Peyer's patch (tissue), 4 donors: Measurements from ENCODE around the gene PTPRQ. TPM values are rescaled to one million over a fixed set of nuclear protein-coding genes. Genes with fewer than 3 reads are reported as not detected.
A peak's percentile ranks its signal among the peaks of the same experiment; 100 is the strongest.

Source experiments
- DNase-seq, 3 donors: peaks; one replicate each; pipeline ENCODE4 v3.0.0-alpha.2; 2017 to 2019
- H3K27ac ChIP-seq, 4 donors: fragments of 200-600 bp; sonication (generic); one replicate each; pipeline ENCODE4 v1.5.1; 2016 to 2019
- H3K27me3 ChIP-seq, 2 donors: fragments of 200-600 bp; sonication (generic); one replicate each; pipeline ENCODE4 v1.5.1; 2019
- H3K36me3 ChIP-seq, 3 donors: fragments of 200-600 bp; sonication (generic); one replicate each; pipeline ENCODE4 v1.5.1; 2016 to 2019
- H3K4me1 ChIP-seq, 4 donors: fragments of 200-600 bp; sonication (generic); one replicate each; pipeline ENCODE4 v1.5.1; 2016 to 2019
- H3K4me3 ChIP-seq, 4 donors: fragments of 200-600 bp; sonication (generic); 1 replicate in 3 of 4; 2 replicates in 1 of 4; pipeline ENCODE4 v1.5.1; 2016 to 2019; ENCODE audit warnings: mild to moderate bottlenecking in 1 of 4
- H3K9me3 ChIP-seq, 4 donors: fragments of 200-600 bp; sonication (generic); one replicate each; pipeline ENCODE4 v1.5.1; 2016 to 2019; ENCODE audit warnings: mild to moderate bottlenecking in 1 of 4
- POLR2A ChIP-seq, 2 donors: fragments of 450-650 bp; IDR thresholded peaks; one replicate each; pipeline ENCODE4 v1.5.1; 2017; ENCODE audit warnings: antibody characterized with exemption in 2 of 2, mild to moderate bottlenecking in 2 of 2, moderate library complexity in 2 of 2
- total RNA-seq, 4 donors: library from RNA; depleted of rRNA; stranded (reverse); fragments of >200 nt; gene quantifications; one replicate each; pipeline ENCODE4 v1.1.0, GENCODE V29; 2016
- TF ChIP-seq, protein P1 (sequence below), 6 experiments: fragments of 450-650 bp in 4 of 6; fragments of 200-600 bp in 2 of 6; sonication (generic) in 1 of 6; IDR thresholded peaks; one replicate each; pipeline ENCODE4 v1.5.1; 2017 to 2019; ENCODE audit warnings: antibody characterized with exemption in 6 of 6, mild to moderate bottlenecking in 3 of 6, moderate library complexity in 1 of 6

PTPRQ gene
- total RNA-seq, 4 donors from 2014 or later = 0.13 TPM; not detected in 3

DNA sequence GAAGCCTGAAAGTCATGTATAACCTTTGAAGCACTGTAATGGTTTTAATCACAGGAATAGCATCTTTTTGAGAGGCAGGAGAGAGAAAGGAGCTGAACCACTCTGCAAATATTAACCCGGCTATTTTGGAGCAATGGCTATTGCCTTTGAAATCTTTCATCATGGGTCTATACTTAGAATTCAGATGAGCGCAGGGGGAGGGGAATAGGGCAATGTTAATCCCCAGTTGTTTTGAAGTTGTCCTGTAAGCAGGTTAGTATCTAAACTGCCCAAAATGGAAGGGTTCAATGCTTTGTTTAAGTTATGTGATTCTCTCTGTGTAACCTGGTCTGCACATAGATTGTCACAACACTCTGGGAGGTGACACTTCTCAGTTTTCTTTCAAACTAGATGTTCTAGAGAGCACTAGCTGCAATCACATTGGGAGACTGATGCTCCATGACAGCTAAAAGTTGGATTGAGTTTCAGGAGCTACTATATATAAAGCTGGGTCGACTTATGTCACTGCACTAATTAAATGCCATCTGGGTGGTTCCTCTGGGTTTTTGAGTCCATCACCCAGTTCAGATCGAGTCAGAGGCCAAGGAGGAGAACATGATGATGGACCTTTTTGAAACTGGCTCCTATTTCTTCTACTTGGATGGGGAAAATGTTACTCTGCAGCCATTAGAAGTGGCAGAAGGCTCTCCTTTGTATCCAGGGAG lies 263.2 kb downstream of the PTPRQ start, which contains the start of gene MYF6:
TSS of gene MYF6 (plus strand) at position 509 of the 704 bp plus-strand sequence. CDS start at position 595, 86 bp downstream.
- no peak for DNase-seq
- Histone ChIP-seq H3K9me3 (peaks cover 0 to 8% (median 0%) of the 10 kb centered on the region in 4 donors), H3K4me3 (no peak within 1 kb of the TSS), H3K27ac (no peak within 1 kb of the TSS), H3K27me3 (no peaks in the 10 kb centered on the region), H3K4me1 (no peaks in the 10 kb centered on the region), H3K36me3 (no peaks in the 10 kb centered on the region)
- TF ChIP-seq, protein P1, sequence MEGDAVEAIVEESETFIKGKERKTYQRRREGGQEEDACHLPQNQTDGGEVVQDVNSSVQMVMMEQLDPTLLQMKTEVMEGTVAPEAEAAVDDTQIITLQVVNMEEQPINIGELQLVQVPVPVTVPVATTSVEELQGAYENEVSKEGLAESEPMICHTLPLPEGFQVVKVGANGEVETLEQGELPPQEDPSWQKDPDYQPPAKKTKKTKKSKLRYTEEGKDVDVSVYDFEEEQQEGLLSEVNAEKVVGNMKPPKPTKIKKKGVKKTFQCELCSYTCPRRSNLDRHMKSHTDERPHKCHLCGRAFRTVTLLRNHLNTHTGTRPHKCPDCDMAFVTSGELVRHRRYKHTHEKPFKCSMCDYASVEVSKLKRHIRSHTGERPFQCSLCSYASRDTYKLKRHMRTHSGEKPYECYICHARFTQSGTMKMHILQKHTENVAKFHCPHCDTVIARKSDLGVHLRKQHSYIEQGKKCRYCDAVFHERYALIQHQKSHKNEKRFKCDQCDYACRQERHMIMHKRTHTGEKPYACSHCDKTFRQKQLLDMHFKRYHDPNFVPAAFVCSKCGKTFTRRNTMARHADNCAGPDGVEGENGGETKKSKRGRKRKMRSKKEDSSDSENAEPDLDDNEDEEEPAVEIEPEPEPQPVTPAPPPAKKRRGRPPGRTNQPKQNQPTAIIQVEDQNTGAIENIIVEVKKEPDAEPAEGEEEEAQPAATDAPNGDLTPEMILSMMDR (IDR thresholded peaks at IDR 0.05) = no peak
- no peak for TF ChIP-seq POLR2A (IDR thresholded peaks at IDR 0.05)

- H3K27ac ChIP-seq = no peak overlapping the region
- peaks cover 0 to 8% (median 0%) of the 10 kb centered on the region in 4 donors for H3K9me3 ChIP-seq
- H3K36me3 ChIP-seq = no peaks in the 10 kb centered on the region
- no peak for DNase-seq
- TF ChIP-seq POLR2A (IDR thresholded peaks at IDR 0.05) = no peak
- TF ChIP-seq, protein P1 (IDR thresholded peaks at IDR 0.05) = no peak
- H3K27me3 ChIP-seq = no peaks in the 10 kb centered on the region
- H3K4me1 ChIP-seq = no peaks in the 10 kb centered on the region
- no peak overlapping the region for H3K4me3 ChIP-seq
These were observed 263.8 kb downstream of the PTPRQ start for GRCh38 chr12:80707830-80708258.

- no peaks in the 10 kb centered on the region for H3K4me1 ChIP-seq
- no peak overlapping the region for H3K4me3 ChIP-seq
- no peak for DNase-seq
- no peak overlapping the region for H3K27ac ChIP-seq
- no peak for TF ChIP-seq POLR2A (IDR thresholded peaks at IDR 0.05)
- TF ChIP-seq, protein P1 (IDR thresholded peaks at IDR 0.05) = no peak
- H3K27me3 ChIP-seq = no peaks in the 10 kb centered on the region
- H3K9me3 ChIP-seq = peaks cover 0 to 8% (median 0%) of the 10 kb centered on the region in 4 donors
- no peaks in the 10 kb centered on the region for H3K36me3 ChIP-seq
These were observed 264.4 kb downstream of the PTPRQ start for GRCh38 chr12:80708259-80708974.

DNA sequence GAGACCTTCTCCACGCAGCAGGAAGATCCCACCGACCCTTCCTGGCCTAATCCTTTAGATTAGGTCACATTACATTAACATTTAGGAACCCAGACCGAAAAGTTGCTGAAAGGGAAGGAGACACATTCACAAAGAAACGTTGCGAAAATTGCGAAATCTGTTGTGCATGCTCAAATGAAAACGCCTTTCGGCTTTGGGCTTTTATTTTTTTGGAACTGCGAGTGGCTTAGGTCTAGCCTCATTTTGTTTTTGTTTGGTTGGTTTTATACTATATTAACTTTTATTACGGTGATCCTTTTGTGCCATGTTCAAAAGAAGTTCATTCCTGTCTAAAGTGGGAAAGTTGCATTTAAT lies 264.9 kb downstream of the PTPRQ start:
- Histone ChIP-seq H3K4me1 (no peaks in the 10 kb centered on the region), H3K36me3 (no peaks in the 10 kb centered on the region), H3K27me3 (no peaks in the 10 kb centered on the region), H3K9me3 (peaks cover 0 to 8% (median 0%) of the 10 kb centered on the region in 4 donors), H3K27ac (no peak overlapping the region), H3K4me3 (no peak overlapping the region)
- TF ChIP-seq, protein P1 (IDR thresholded peaks at IDR 0.05) = no peak
- TF ChIP-seq POLR2A (IDR thresholded peaks at IDR 0.05) = no peak
- DNase-seq = no peak

- H3K9me3 ChIP-seq = peaks cover 0 to 8% (median 0%) of the 10 kb centered on the region in 4 donors
- H3K4me3 ChIP-seq = no peak overlapping the region
- no peak overlapping the region for H3K27ac ChIP-seq
- no peaks in the 10 kb centered on the region for H3K36me3 ChIP-seq
- no peaks in the 10 kb centered on the region for H3K4me1 ChIP-seq
- no peak for DNase-seq
- TF ChIP-seq, protein P1 (IDR thresholded peaks at IDR 0.05) = peak in 1 of 6 experiments; percentile 5
- no peak for TF ChIP-seq POLR2A (IDR thresholded peaks at IDR 0.05)
- no peaks in the 10 kb centered on the region for H3K27me3 ChIP-seq
These were observed 266.0 kb downstream of the PTPRQ start for GRCh38 chr12:80709811-80710726.
